HG03521 (cell line): ENCODE measurements around the gene PDE9A.

Experiments used
- ATAC-seq: cut with Tn5 transposase; IDR thresholded peaks from one replicate; pipeline ENCODE4 v1.9.1; 2021; ENCODE audit warnings: mild to moderate bottlenecking, moderate library complexity; ENCODE audit not compliant: unreplicated experiment

Gene PDE9A

DNA sequence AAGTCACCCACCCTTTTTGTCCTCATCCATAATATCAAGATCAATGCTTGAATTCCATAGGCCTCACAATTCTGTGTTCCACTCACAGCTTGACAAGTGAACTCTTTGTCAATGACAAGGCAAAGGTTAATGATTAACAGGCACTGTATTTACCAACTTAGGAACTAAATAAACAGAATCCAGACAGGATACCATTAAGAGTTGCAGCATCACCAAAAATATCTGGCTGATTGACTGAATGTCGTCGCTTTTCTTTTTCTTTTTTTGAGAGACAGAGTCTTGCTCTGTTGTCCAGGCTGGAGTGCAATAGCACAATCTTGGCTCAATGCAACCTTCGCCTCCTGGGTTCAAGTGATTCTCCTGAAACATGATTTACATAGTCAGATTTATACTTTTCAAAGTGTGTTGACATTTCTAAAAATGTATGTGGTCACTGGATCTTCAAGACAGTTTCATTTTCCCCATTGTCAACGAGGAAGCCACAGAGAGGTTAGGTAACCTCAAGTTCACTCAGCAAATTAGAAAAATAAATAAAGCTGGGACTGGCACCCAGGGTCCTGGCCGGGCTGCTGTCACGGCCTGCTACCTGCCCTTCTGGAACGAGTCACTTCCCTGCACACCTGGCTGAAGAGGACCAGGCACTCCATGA lies 81.0 kb downstream of the PDE9A start:
- no peak for ATAC-seq

DNA sequence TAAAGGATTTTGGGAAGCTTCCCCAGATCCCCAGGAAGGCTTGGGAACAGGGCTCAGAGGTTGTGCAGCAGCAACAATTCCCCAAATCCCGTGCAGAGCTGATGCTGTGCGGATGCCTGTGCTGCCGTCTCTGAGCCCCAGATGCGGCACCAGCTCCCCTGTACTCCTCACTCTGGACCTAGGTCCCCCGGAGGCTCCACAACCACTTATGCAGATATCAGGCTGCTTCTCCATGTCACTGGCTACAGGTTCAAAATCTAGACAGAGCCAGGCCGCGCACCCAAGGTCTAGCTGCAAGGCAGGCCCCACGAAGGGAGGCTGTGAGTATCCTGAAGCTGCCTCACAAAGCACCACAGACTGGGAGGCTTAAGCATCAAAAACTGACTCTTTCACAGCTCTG lies 81.6 kb downstream of the PDE9A start:
- ATAC-seq: no peak

DNA sequence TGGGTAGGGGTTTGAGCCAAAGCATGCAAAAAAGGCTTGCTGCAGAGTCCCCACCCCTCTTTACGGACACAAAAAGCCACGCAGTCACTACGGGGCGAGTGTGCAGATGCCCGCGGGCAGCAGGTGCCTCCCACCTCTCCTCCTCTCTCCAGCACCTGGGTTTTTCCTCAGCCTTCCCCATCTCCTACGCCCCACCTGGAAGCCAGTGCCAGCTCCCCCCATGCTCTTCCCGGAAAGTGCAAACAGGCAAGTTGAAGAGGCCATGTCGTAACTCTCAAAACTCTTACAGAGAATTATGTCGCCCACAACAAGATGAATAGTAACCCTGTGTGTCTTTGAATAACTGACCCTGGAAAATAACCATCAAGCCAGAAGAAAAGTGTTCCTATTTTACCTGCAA lies 82.5 kb downstream of the PDE9A start:
- no peak for ATAC-seq

- ATAC-seq: no peak
Observed at GRCh38 chr21:42736646-42737350, 83.4 kb downstream of the PDE9A start.

DNA sequence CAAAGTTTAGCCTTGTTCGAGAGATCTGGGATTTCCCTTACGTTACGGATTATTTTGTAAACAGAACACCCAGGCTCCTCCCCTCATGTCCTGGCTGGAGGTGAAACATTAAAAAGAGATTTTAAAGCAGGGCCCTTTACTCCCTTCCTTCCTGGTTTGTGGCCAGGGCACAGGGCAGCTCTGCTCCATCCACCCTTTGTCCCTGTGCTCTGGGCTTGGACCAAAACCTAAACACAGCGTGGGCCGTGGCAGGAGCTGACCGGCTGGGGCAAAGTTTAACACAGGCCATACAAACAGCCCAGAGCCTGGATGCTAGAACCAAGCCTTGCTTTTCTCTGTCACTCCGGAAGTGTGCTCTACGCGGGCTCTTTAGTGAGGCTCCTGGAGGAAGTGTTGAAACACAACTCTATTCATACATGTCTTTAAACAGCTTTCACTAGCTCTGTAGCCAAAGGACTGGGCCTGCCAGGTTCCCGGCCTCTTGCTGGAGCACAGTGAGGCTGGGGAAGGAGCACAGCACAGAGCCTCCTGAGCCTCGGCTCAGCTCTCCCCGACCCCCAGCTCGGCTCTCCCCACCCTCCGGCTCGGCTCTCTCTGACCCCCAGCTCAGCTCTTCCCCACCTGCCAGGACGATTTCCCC lies 84.7 kb downstream of the PDE9A start:
- no peak for ATAC-seq

DNA sequence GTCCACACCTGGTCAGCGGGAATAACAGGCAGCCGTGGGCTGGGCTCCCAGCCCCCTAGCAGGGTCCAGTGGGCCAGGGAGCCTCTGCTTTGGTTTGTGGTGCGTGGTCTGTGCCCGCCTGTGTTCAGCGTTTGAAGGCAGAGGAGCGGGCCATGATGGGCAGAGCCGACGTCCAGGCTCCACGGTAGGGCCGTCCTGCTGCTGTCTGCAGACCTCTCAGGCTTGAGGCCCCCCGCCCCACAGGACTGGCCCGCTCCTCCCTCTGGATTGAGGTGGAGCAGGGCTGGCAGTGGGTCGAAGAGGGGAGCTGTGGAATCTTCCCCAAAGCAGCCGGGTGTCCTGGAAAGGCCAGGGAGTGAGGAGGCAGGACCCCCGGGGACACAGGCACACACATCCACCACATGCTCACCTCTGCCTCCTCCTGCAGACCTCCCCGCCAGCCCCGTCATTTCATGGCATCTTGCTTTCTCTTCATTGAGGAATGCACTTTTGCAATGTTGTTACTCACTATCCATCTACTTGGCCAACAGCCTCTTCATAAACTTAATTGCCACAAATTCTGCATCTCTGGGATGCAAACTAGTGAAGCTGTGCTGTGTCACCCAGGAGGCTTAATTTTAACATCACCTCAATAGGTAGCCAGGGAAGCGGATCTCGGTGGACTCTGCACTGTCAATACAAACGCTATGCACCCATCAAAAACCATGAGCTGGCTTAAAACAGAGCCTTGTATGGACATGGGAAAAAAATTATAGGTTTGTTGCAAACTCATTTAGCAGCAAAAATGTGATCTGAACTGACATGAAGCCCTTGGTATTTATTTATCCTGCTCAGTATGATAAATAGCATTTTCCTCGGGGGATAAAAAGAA lies 85.9 kb downstream of the PDE9A start:
- no peak for ATAC-seq

GRCh38 chr21:42740405-42740909 lies 87.0 kb downstream of the PDE9A start:
- no peak for ATAC-seq

DNA sequence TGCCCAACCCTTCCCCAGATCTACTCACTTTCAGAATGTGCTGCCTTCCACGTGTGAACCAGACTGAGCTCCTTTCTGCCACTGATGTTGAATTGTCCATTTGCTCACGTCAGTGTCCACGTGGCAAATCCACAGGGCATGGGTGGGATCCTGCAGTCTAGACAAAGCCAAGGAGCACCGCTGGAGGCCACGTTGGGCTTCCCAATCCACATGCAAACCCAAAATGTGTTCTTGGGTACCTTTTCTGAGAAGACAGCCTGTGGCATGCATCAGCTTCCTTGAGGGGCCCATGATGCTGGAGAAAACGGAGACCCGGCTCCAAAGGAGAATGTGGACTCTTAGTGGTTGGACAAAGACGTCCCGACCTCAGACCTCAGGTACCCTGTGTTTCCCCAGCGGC lies 87.6 kb downstream of the PDE9A start:
- no peak for ATAC-seq

DNA sequence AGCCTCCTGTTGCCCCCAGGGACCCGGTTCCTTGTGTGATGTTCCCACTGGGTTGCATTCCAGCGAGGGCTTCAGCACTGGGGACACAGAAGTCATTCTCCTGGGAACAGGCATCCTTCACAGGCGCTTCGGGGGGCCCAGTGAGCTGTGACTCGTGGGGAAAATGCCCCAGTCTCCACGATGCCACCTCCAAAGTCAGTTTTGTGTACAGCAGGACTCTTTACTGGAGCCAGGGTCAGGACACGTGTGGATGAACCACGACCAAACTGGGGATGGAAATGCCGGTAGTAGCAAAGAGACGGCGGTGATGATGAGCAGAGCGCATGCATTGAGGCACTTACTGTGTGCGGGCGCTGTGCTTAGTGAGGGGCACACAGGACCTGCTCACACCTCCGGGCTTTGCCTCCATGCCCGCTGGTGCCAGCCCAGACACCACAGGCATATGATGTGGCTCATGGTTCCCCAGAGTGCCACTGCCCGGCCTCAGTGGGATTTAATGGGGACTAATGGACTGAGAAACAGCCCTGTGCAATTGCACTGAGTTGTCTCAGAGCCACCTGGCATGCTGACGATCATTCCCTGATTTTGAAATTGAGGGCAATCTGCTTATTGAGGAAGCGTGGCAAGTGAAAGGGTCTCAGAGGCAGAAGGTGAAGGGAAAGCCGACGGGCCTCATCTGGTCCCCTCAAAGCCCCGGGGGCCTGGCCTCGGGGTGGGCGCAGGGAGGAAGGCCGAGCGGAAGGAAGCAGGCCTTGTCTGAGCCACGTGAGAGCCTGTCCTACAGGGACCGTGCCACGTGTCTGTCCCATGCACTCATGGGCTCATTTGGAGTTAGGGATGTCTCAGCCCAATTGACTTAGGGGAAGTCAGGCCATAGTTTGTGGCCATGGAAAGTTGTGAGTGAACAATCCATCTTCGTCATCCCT lies 91.4 kb downstream of the PDE9A start:
- ATAC-seq: no peak

- no peak for ATAC-seq
Observed at GRCh38 chr21:42745511-42746239, 92.3 kb downstream of the PDE9A start.

GRCh38 chr21:42746240-42746592 lies 92.8 kb downstream of the PDE9A start:
- no peak for ATAC-seq

GRCh38 chr21:42746593-42747275 lies 93.3 kb downstream of the PDE9A start:
- ATAC-seq: no peak

DNA sequence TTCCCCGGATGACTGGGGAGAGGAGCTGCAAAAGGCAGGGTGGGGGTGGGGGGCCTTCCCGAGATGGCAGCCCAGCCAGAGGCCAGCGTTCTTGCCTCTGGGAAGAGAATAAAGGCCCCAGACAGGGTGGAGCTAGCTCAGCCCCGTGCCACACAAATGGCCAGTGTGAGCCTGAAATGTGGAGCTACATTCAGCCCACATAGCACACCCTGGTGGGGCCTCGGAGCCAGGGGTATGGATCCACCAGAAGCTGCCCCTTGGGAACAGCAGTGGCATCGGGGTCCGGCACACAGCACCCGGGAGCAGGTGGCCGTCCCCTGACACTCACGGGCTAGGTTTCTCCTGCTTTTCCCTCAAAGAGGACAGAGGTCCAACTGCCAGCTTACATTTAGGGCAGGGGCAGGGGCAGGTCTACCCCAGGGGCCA lies 93.9 kb downstream of the PDE9A start:
- ATAC-seq: no peak

DNA sequence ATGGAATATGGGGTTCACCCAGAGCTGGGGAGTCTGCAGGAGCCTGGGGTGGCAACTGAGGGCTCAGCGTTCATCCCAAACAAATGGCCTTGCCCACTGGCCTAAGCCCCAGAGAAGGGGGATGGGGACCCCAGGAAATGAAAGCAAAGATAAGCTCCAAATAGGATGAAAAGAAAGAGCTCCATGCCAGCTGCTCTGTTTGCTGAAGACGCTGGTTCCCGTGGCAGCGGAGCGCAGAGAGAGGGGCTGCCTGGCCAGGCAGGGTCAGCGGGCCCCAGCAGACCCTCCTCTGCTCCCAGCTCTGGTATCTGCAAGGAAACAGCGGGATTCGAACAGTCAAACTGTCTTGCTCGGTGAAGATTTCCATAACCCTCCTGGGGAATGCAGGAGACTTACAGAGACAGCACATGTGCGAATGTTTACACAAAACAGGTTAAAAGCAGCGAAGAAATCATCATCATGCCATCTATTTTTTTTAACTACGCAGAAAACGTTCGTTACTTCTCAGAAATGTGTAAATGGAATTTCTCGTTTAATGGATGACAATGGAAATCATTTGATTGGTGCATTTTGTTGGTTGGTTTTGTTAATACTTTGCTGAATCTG lies 94.4 kb downstream of the PDE9A start:
- ATAC-seq: no peak

DNA sequence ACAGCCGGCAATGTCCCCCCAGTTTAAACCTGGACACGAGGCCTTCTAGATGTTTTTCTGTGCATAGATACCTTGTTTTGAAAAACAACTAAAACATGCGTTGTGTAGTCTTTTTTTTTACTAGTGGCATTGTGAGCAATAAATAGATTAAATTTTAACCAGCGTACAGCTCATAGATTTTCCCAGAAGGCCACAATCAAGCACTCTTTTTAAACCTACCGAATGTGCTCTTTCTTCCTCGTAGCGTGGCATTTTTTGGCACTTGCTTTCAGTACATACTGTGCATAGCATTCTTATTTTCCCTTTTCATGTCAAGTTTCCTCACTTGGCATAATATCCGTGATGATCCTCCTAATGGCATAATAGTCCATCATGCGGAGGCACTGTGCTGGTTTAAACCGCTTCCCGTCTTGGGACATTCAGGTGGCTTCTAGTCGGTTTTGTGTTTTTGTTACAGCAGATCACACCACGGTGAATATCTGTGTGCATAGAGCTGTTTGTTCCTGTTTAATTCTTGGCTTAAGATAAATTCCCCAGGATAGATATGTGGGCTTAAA lies 95.3 kb downstream of the PDE9A start:
- no peak for ATAC-seq

GRCh38 chr21:42750737-42751530 lies 97.5 kb downstream of the PDE9A start:
- ATAC-seq: no peak

DNA sequence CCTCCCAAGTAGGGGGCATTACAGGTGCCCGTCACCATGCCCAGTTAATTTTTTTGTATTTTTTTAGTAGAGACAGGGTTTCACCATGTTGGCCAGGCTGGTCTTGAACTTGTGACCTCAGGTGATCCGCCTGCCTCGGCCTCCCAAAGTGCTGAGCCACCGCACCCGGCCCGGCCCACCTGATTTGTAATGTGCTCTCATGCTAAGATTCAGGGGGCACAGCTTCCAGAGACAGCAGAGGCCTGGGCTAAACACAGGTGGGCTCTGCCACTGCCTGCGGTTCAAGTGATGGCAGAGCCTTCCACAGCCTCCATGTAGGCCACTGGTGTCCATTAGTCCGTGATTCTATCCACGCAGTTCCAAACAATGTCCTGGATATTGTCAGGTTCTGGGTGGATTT lies 98.4 kb downstream of the PDE9A start:
- no peak for ATAC-seq
